GM21529 (cell line): Measurements from ENCODE around the gene LIMK1.

Experiments
- ATAC-seq: cut with Tn5 transposase; IDR thresholded peaks from one replicate; pipeline ENCODE4 v1.9.1; 2021; ENCODE audit not compliant: unreplicated experiment

The LIMK1 gene

DNA sequence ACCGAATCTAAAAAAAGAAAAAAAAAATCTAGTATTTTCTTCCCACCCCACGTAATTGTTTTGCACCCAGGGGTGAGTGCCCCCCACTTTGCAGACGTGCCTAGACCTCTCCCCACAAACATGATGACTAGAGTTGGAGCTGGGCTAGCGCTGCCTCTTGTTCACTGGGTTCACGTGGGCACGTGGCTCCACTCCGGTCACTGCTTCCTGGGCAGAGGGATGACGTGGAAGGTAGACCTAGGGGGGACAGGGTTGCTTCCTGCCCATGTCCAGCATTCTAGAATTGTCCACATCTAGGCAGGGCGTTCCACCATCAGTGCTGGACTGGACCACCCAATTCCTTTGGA is 861 bp upstream of the LIMK1 start:
- no peak for ATAC-seq

DNA sequence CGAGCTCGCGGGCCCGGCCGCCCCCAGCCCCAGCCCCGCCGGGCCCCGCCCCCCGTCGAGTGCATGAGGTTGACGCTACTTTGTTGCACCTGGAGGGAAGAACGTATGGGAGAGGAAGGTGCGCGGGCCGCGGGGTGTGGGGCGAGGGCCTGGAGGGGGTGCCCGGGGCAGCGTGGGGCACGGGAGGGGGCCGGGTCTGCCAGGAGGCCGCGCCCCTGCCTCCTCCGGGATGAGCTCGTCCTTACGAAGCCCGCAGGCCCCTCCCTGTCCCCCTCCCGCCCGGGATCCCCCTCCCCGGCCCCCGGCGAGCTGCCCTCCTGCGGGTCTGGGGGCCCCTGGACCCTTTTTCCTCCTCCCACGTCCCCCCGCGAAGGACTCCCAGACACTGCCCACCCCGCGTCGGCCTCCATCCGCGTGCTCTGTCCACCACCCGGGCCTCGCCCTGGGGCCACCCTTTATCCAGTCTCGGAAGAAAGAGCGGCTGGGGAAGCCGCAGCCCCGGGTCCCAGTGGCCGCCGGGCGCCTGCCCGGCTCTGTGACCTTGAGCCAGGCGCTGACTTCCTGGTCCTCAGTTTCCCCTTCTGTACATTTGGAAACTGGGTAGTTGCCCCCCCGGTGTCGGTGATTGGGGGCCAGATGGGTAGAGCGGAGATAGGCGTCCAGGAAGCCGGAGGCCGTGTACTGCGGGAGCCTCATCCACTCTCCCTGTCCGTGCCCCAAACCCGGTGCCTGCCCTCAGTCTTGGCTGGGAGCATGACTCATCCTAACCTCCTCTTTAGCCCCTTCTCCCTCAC is 521 bp downstream of the LIMK1 start:
- peak; percentile 43 for ATAC-seq

DNA sequence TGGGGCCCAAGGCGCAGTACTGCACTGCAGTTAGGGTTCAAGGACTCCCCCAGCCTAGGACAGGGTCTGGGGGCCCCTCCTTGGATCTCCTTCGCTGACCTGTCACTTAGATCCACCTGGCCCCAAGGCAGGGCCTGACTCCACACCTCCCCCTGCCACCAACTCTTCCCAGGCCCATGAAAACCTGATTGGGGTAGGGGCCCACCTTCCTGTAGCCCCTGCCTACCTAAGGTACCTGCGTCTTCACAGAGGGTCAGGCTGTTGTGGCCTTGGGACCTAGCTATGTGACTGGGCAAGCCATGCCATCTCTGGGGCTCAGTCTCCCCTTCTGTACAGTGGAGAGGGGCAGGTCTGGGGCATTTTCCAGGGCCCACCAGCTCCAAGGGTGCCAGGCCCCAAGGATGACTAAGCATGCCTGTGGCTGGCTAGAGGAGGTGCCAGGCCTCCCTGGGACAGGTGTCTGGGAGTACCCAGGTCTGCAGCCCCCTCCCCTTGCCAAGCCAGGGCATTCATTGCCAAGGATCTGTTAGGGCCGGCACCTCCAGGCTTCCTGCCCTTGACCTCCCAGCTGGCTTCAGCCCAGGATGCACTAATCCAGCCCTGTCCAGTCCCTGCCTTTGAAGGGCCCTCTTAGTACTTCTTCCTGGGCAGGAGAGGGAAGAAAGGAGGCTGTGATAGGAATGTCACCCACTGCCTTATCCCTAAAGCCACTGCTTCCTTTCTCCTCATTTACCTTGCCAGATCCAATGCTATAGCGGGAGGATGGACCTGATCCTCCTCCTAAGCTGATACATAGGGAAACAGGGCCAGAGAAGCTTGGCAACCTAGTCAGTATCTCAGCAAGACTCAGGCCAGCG is 1.3 kb downstream of the LIMK1 start:
- ATAC-seq: no peak

DNA sequence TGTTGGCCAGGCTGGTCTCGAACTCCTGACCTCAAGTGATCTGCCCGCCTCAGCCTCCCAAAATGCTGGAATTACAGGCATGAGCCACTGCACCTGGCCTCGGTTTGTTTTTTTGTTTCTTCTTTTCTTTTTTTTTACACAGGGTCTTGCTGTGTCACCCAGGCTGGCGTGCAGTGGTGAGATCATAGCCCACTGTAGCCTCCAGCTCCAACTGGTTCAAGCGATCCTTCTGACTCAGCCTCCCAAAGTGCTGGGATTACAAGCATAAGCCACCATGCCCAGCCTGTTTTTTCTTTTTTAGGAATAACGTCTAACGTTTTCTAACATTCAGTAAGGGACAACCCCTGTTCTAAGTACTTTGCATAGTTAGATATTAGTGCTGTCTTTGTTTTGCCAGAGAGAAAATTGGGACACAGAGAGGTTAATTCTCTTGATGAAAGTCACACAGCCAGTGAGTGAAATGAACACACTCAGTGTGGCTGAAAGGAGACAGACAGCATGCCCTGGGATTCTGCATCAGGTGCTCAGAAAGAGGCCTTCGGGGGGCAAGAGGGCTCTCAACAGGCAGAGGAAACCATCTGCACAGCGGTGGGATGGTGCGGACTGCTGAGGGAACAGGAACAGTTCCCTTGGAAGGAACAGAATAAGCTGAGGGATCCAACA is 4.3 kb downstream of the LIMK1 start:
- no peak for ATAC-seq

DNA sequence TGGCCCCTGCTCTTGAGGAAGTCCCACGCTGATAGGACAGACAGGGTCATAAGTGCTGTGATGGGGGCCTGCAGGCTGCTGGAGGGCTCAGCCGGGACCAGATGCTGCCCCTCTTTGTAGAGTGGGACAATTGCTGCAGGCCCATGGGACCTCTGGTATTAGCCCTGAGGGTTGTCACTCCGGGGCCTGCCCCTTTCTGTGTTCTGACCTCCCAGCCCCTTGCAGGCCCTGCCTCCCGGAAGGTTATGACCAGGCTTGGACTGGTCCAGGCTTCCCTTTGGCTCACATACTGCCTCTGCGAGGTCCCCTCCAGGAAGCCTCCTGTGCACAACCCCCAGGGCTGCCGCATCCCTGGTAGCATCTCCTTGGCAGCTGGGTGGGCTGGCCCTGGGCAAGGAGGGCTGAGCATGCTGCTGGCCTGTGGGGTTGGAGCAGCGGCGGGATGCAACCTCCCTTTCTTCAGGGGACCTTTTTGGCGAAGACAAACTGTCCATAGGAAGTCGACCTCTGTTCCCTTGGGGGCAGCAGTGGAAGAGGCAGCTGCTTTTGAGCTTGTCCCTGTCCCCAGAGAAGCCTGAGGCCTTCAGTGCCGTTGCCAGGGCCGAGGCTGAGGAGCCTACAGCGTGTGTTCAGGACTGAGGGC is 8.8 kb downstream of the LIMK1 start:
- ATAC-seq: peak; percentile 1

DNA sequence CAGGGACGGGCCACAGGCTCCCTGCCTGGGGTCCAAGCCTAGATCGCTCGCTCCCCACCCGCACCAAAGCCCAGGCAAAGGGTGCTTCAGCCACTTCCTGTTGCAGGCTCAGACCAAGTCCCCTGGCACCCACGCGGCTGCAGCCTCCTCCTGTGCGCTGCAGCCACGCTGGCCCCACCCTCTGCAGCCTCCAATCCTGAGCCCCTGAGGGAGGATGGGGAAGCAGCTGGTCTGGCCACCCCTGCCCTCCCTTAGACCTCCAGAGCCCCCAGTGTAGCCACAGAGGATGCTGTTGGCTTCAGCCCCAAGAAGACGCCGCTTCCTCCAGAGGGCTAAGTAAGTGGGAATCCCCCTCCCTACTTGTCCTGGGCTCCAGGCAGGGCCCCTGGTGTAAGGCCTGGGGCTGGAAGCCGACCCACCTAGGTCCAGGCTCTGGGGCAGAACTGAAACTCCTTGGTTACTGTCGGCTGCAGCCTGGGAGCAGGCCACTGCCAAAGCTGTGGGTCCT is 9.4 kb downstream of the LIMK1 start:
- peak; percentile 63 for ATAC-seq

DNA sequence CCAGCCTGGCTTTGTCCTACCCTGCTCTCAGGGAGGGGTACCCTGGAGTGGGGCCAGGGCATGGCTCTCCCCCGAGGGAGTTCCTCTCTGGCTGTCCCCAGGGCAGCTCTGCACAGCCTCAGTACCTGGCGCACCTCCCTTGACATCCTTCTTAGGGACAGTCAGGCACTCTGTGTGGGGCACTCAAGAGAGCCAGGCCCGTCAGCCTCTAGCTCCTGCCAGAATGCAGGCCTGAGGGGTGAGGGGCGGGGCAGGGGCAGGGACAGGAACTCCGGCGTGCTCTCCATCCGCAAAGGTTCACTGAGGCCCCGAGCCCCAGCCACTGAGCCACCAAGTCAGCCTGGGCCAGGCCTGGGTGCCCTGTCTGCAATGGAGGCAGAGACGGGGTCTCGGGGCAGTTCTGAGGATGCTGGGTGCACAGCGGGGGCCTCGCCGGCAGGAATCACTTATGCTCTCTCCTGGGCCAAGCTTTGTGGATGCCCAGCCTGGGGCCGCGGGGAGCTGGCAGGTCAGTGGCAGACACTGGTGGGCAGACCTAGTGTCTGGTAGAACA is 10.1 kb downstream of the LIMK1 start:
- peak; percentile 8 for ATAC-seq

DNA sequence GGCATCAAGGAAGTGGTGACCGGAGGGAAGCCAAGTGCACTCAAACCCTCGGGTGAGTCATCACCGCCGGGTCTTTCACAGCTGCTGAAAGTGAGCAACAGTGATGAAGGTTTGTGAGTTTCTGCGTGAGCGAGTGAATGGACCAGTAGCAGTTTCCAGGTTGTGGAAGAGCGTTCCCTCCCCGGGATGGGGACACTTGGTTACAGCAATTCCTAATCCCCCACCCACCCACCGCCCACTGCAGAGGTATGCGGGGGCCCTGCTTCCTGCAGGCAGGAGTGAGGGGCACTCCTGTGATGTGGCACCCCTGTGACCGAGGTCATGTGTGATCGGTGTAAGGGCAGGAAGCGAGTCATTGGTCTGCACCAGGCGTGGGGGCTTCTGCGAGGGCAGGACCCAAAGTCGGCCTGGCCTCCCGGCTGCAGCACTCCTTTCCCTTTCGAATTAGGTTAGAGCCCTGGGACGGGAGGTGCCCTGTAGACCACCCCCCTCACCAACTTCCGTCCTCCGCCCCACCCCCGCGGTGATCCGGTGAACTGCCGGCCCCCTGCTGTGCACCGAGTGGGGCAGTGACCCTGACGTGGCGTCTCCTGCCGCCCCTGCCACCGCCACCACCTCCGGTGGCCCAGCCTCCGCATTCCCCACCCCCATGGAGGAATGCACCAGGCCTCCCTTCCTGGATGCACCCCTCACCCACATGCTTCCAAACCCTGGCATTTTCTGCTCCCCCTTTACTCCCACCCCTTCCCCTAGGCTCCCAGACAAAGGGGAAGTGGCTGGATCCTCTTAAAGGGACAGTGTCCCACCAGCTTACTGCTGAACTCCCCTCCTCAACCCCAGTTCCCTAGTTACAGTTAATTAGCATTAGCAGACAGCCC is 10.9 kb downstream of the LIMK1 start:
- peak; percentile 55 for ATAC-seq

DNA sequence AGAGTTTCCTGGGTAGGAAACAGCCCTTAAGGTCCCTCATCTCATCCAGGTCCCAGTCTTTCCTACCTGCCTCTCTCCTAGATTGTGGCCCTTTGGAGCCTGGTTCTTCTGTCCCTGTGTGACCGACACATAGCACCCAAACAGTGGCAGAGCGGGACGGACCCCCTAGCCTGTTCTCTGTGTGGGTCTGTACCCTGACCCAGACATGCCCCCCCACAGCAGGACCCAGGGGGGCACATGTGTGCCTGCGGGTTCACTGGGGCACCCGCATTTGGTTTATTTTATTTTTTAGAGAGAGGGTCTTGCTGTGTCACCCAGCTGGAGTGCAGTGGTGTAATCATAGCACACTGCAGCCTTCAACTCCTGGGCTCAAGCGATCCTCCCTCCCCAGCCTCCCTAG is 11.5 kb downstream of the LIMK1 start:
- no peak for ATAC-seq

DNA sequence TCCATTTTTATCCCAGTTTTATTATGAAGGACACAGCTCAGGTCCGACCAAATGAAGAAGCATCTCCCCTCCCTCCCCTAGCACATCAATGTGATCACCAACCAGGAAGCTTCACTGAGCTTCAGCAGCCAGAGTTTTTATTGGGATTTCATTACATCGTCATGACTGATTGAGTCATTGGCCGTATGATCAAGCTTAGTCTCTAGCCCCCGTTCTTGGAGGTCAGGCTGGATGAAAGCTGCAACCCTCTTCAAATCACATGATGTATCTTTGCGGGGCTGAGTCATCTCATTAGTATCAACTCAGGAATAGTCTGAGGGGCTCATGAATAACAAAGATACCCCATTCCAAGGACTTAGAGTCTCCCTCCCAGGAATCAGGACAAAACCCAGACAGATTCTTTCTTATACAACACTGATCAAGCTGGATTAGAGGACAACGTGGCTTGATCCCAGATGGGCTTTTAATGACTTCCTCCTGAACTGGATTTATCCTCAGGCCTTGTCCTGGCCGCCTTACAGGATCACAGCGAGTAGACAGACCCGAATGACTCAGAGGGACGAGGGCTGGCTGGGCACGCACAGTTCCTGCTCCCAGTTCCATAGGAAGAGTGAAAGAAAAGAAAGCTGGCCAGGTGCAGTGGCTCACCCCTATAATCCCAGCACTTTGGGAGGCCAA is 14.5 kb downstream of the LIMK1 start:
- ATAC-seq: no peak

DNA sequence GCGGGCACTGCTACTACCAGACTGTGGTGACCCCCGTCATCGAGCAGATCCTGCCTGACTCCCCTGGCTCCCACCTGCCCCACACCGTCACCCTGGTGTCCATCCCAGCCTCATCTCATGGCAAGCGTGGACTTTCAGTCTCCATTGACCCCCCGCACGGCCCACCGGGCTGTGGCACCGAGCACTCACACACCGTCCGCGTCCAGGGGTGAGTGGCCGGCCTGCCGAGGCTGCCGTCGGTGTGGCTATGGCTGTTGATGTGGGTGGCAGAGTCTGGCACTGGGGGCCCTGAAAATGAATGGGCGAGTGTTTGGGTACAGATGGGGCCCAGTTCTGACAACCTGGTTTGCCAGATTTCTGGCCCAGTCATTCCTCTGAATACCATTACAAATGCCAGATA is 15.4 kb downstream of the LIMK1 start:
- ATAC-seq: no peak

DNA sequence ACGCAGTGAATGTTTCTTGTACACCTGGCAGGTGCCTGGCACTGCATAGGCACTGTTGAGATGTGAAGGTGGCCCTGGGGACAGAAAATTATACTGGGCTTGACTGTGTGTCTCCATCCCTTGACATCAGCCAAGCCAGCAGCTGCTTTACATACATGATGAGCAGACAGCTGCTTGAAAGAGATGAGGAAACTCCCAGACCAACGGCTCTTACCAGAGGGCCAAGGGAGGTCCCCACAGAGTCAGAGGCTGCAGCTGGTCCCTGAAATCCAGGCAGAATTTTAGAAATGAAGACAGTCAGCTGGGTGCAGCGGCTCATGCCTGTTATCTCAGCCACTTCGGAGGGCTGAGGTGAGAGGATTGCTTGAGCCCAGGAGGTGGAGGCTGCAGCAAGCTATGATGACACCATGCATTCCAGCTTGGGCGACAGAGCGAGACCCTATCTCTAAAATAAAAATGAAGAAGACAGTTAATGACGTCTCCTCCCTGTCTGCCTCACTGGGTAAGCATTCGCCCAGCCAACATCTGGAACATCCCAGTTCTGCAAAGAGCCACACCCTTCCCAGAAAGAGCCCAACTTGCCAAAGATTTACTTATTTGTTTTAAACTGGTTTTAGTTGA is 17.6 kb downstream of the LIMK1 start:
- peak; percentile 94 for ATAC-seq

DNA sequence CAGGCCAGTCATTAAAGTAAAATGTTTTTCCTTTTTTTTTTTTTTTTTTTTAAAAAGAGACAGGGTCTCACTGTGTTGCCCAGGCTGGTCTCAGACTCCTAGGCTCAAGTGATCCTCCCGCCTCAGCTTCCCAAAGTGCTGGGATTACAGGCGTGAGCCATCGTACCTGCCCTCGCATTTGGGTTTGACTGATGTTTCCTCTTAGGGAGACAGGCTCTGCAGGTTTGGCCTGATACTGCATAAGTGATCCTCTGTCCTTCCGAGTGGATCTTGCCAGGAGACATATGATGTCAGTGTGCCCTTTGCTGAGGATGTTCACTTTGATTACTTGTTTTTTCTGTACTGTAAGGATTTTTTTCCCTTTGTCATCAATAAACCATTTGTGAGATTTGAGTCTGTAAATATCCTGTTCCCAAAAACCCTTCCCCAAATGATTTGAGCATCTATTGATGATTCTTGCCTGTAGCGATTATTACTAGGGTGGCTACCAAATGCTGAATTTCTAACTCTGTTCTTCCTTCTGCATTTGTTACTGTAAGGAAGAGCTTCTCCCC is 19.7 kb downstream of the LIMK1 start:
- ATAC-seq: no peak

DNA sequence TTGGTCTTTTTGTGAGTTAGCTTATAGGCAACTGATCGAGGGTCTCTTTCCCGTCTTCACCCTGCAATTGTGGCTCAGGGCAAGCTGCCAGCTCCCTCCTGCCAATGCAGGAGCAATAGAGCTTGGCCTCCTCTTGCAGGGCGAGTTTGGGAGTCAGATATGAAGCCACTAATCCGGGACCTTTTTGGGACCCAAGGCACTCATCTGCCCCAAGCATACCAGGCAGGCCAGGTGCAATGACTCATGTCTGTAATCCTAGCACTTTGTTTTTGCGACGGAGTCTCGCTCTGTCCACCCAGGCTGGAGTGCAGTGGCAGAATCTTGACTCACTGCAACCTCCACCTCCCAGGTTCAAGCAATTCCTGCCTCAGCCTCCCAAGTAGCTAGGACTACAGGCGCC is 21.1 kb downstream of the LIMK1 start:
- ATAC-seq: no peak

DNA sequence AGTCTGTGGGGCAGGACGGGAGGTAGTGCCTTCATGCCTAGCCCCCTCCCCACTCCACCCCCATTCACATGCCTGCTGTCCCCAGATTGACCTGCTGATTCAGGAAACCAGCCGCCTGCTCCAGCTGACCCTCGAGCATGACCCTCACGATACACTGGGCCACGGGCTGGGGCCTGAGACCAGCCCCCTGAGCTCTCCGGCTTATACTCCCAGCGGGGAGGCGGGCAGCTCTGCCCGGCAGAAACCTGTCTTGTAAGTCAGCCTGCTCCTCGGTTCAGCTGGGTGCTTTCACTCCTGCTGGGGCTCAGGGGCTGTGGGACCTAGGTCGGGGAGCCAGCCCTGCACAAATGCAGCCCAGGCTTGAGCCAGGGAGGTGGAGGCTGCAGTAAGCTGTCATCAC is 22.4 kb downstream of the LIMK1 start:
- ATAC-seq: no peak

DNA sequence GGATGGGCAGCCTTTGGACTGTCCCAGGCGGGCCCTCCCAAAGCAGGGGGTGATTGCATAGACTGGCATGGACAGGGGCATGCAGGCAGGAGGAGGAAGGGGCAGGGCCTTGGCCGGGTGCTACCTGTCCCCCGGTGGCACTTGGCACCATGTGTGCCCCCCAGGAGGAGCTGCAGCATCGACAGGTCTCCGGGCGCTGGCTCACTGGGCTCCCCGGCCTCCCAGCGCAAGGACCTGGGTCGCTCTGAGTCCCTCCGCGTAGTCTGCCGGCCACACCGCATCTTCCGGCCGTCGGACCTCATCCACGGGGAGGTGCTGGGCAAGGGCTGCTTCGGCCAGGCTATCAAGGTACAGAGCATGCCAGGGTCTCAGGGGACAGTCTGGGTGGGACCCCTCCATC is 23.2 kb downstream of the LIMK1 start:
- no peak for ATAC-seq

DNA sequence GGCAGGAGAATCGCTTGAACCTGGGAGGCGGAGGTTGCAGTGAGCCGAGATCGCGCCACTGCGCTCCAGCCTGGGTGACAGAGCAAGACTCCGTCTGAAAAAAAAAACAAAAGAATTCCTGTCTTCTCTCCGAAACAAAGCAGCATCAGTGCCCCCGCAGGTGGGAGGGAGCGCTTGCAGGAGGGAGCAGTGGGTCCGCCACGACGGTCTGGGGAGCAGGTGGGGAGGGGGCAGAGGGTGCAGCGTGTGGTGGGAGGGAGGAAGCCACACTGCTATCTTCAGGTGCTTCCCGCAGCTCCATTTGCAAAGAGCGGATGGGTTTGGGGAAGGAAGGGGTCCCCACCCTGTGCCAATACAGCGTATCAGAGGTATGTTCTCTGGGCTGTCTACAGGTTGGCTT is 31.7 kb downstream of the LIMK1 start:
- no peak for ATAC-seq

DNA sequence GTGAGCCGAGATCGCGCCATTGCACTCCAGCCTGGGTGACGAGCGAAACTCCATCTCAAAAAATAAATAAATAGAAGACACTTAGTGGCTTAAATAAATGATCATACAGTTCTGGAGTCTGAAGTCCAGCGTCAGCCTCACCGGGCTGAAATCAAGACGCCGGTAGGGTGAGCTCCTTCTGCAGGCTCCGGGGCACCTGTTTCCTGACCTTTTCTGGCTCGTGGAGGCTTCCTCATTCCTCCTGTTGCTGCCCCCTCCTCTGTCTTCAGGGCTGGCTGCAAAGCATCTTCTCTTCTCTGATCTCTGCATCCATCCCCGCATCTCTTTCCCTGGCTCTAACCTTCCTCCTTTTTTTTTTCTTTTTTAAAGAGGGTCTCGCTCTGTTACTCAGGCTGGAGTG is 32.8 kb downstream of the LIMK1 start:
- no peak for ATAC-seq

DNA sequence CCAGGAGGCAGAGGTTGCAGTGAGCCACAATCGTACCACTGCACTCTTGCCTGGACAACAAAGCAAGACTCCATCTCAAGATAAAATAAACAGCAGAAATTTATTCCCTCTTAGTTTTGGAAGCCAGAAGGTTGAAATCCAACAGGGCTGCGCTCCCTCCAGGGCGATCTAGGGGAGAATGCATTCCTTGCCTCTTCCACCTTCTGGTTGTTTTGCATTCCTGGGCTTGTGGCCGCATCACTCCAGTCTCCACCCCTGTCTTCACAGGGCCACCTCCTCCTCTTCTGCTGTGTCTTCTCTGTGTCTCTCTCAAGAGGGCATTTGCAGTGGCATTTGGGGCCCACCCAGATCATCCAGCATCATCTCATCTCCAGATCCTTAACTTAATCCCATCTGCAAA is 36.2 kb downstream of the LIMK1 start:
- no peak for ATAC-seq
